Pancreas (tissue), 10 donors: Measurements from ENCODE around the gene SAMD11. TPM values are rescaled to one million over a fixed set of nuclear protein-coding genes. Genes with fewer than 3 reads are reported as not detected.
A peak's percentile ranks its signal among the peaks of the same experiment; 100 is the strongest.

Source experiments
- ATAC-seq, 4 donors: fragments of 200-7000 bp; cut with Tn5 transposase; one replicate each; pipeline versions ENCODE4 v1.8.0 to v1.9.1; 2020; ENCODE audit warnings: mild to moderate bottlenecking in 4 of 4, moderate library complexity in 4 of 4
- DNase-seq, 6 donors: peaks; one replicate each; pipeline ENCODE4 v3.0.0-alpha.2; 2020
- FAIRE-seq: peaks from 2 replicates; lab custom pipeline; 2012; peaks lifted over from hg19 to GRCh38; lab: Jason Lieb, UNC
- H3K27ac ChIP-seq, 4 donors: fragments of 200-600 bp; sonication (generic); 1 replicate in 3 of 4; 2 replicates in 1 of 4; pipeline versions ENCODE4 v1.5.0 to v1.8.0; 2020
- H3K27me3 ChIP-seq, 4 donors: fragments of 200-600 bp; one replicate each; pipeline ENCODE4 v1.8.0; 2021
- H3K36me3 ChIP-seq, 3 donors: fragments of 200-600 bp; sonication (generic) in 1 of 3; one replicate each; pipeline versions ENCODE4 v1.5.0 to v1.8.0; 2020 to 2021
- H3K4me1 ChIP-seq, 3 donors: fragments of 200-600 bp; one replicate each; pipeline ENCODE4 v1.8.0; 2021
- H3K4me3 ChIP-seq, 4 donors: fragments of 200-600 bp; sonication (generic) in 2 of 4; one replicate each; pipeline versions ENCODE4 v1.5.0 to v1.8.0; 2020 to 2021
- H3K9me3 ChIP-seq, 4 donors: fragments of 200-600 bp; one replicate each; pipeline ENCODE4 v1.8.0; 2021
- WGBS, 2 donors: extraction: QIAGEN DNeasy Blood & Tissue Kit; methylation state at CpG; one replicate each; pipeline ENCODE4 v1.1.7; 2013; 5-methylcytosine and 5-hydroxymethylcytosine counted together
- intact Hi-C, 3 donors: fragments of 100-400 bp; cut with DNase I; formaldehyde crosslinking; loops; one replicate each; pipeline versions ENCODE4 v1.11.1 to v1.14.2; 2022
- polyA plus RNA-seq, 2 donors: library from polyadenylated mRNA; stranded (reverse); fragments of 200-250 nt; gene quantifications; one replicate each; pipeline ENCODE4 v1.2.3, GENCODE V29; 2013
- total RNA-seq, 6 donors: library from RNA; stranded (reverse); fragmentation: NEBNext Ultra II Directional in 4 of 6; extraction: Animal tissue kit (Norgen Biotek cat#: 25700) in 4 of 6; gene quantifications; one replicate each; pipeline versions ENCODE4 v1.2.1 to v1.2.4, GENCODE V29; 2021 to 2023
- TF ChIP-seq, protein P1 (sequence below), 4 donors: fragments of 200-600 bp; sonication (generic) in 3 of 4; IDR thresholded peaks; one replicate each; pipeline versions ENCODE4 v1.5.0 to v1.8.0; 2021; ENCODE audit warnings: antibody characterized with exemption in 4 of 4
- donor health status: healthy with polysubstance abuse.
- donor health status: DM: no; HTN: no; CAD: no; lungs with moderate emphysema.
- donor health status: DM: no; HTN: no; CAD: no.
- donor health status: control.
- donor health status: control.
- donor health status: Bipolar disorder and iron deficiency.
- donor health status: DM: yes; HTN: yes; CAD: no.
- donor health status: DM: no; HTN: no; CAD: no.
- donor health status: DM: no; HTN: no; CAD: no.
- donor health status: DM: yes; HTN: yes; CAD: no.

Gene SAMD11
- total and polyA plus RNA-seq, 8 donors = 0.19 to 23.7 (median 3.5) TPM

DNA sequence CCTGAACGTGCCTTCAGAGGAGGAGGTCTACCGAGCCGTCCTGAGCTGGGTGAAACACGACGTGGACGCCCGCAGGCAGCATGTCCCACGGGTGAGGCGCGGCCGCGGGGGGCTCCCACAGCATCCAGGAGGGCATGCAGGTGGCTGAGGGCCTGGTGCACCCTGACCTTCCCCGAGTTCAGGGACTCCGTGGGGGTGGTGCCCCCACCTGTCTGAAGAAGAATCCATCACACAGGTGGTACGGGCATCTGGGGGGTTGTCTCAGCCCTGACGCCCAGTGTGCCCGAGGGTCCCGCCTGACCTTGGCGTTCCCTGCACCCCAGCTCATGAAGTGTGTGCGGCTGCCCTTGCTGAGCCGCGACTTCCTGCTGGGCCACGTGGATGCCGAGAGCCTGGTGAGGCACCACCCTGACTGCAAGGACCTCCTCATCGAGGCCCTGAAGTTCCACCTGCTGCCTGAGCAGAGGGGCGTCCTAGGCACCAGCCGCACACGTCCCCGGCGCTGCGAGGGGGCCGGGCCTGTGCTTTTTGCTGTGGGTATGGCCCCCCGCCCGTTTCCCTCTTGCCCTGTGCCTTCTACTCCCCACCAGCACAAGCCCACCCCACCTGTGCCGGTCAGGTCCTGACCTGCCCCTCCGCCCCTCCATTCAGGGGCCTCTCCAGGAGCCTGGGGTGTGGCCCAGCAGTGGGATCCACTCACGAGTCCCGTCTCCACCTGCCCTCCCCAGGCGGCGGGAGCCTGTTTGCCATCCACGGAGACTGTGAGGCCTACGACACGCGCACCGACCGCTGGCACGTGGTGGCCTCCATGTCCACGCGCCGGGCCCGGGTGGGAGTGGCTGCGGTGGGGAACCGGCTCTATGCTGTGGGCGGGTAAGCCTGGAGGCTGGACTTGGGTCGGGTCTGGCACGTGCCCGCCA, 38.9 kb downstream of the SAMD11 start:
- FAIRE-seq (no peak), ATAC-seq (no peak)

DNA sequence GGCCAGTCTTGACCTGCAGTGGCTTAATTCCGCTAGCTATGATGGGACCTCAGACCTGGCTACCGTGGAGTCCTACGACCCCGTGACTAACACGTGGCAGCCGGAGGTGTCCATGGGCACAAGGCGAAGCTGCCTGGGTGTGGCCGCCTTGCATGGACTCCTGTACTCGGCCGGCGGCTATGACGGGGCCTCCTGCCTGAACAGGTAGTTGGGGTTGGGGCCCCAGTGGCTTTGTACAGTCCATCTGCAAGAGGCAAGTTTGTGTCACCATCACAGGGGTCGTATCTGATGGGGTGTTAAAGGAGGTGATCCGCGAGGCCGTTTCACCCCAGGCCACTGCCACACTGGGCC, 39.6 kb downstream of the SAMD11 start:
- 92 to 94% methylated on average over 16 of the region's 16 CpGs for WGBS, 2 donors

More for the DNA sequence above, 38.9 kb downstream of the SAMD11 start:
- intact Hi-C loops = no loop called here
- no peak overlapping the region for H3K27ac ChIP-seq
- H3K9me3 ChIP-seq = no peaks in the 10 kb centered on the region
- no peaks in the 10 kb centered on the region for H3K36me3 ChIP-seq
- no peak overlapping the region for H3K4me3 ChIP-seq
- TF ChIP-seq, protein P1, sequence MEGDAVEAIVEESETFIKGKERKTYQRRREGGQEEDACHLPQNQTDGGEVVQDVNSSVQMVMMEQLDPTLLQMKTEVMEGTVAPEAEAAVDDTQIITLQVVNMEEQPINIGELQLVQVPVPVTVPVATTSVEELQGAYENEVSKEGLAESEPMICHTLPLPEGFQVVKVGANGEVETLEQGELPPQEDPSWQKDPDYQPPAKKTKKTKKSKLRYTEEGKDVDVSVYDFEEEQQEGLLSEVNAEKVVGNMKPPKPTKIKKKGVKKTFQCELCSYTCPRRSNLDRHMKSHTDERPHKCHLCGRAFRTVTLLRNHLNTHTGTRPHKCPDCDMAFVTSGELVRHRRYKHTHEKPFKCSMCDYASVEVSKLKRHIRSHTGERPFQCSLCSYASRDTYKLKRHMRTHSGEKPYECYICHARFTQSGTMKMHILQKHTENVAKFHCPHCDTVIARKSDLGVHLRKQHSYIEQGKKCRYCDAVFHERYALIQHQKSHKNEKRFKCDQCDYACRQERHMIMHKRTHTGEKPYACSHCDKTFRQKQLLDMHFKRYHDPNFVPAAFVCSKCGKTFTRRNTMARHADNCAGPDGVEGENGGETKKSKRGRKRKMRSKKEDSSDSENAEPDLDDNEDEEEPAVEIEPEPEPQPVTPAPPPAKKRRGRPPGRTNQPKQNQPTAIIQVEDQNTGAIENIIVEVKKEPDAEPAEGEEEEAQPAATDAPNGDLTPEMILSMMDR (IDR thresholded peaks at IDR 0.05) = no peak
- no peaks in the 10 kb centered on the region for H3K27me3 ChIP-seq
- DNase-seq = peak in 2 of 6 donors; percentile 36 to 82
- peaks cover 3 to 17% (median 4%) of the 10 kb centered on the region in 3 donors for H3K4me1 ChIP-seq
- WGBS, 2 donors = 94 to 96% methylated on average over 57 of the region's 57 CpGs

DNA sequence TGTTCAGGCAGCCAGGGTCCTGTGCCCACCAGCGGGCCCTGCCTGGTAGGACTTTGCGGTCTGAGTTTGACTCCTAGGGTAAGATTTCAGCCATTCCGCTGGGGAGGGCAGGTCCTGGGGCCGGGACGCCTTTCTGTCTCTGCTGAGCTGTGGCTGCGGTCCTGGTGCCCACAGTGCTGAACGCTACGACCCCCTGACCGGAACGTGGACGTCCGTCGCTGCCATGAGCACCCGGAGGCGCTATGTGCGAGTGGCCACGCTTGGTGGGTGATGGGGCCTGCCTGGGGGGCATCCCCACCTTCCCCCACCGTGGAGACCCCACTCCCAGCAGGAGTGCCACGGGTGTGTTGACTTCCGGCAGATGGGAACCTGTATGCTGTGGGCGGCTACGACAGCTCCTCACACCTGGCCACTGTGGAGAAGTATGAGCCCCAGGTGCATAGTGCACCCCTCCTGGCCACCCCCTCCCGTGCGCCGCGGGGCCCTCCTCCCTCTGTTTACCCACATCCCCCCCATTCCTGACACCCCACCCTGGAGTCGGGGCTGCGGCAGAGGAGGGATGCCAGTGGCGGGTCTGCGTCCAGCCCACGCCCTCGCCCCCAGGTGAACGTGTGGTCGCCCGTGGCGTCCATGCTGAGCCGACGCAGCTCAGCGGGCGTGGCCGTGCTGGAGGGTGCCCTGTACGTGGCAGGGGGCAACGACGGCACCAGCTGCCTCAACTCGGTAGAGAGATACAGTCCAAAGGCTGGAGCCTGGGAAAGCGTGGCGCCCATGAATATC, 40.2 kb downstream of the SAMD11 start:
- WGBS, 2 donors = 92 to 94% methylated on average over 41 to 47 of the region's 47 CpGs
- H3K4me3 ChIP-seq = no peak overlapping the region
- ATAC-seq = no peak
- TF ChIP-seq, protein P1 (IDR thresholded peaks at IDR 0.05) = no peak
- peak in 2 of 6 donors; percentile 37 to 70 for DNase-seq
- no peaks in the 10 kb centered on the region for H3K9me3 ChIP-seq
- H3K4me1 ChIP-seq = peaks cover 0 to 9% (median 3%) of the 10 kb centered on the region in 3 donors
- no peak for FAIRE-seq
- no peak overlapping the region for H3K27ac ChIP-seq
- no peaks in the 10 kb centered on the region for H3K36me3 ChIP-seq
- H3K27me3 ChIP-seq = no peaks in the 10 kb centered on the region
- intact Hi-C loops = no loop called here

More for the DNA sequence above, 39.6 kb downstream of the SAMD11 start:
- Histone ChIP-seq H3K27ac (no peak overlapping the region), H3K36me3 (no peaks in the 10 kb centered on the region), H3K4me3 (no peak overlapping the region), H3K4me1 (peaks cover 0 to 12% (median 3%) of the 10 kb centered on the region in 3 donors), H3K27me3 (no peaks in the 10 kb centered on the region), H3K9me3 (no peaks in the 10 kb centered on the region)
- TF ChIP-seq, protein P1 (IDR thresholded peaks at IDR 0.05) = no peak
- intact Hi-C loops = no loop called here
- FAIRE-seq (no peak), DNase-seq (peak in 1 of 6 donors; percentile 25), ATAC-seq (no peak)

DNA sequence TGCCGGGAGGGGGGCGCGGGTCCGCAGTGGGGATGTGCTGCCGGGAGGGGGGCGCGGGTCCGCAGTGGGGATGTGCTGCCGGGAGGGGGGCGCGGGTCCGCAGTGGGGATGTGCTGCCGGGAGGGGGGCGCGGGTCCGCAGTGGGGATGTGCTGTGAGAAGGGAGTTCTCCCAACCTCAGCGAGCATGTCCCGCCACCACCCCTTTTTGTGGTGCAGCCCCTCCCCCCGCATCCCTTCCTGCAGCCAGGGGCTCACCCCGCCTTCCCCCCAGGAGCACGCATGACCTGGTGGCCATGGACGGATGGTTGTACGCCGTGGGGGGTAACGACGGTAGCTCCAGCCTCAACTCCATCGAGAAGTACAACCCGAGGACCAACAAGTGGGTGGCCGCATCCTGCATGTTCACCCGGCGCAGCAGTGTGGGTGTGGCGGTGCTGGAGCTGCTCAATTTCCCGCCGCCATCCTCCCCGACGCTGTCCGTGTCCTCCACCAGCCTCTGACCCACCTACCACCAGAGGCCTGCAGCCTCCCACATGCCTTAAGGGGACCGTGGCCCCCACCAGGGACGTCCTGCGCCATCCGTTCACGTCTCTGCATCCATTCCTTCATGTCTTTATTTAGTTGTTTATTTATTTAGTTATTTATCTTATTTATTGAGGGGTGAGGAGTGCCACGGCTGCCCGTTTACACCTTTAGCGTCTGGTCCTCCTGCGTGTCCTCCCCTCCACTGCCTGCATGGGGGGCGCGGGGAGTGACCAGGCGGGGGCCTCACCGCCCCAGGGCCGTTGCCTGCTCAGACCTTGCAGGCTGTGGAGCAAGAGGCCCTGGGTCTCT, 41.2 kb downstream of the SAMD11 start:
- DNase-seq (peak in 2 of 6 donors; percentile 33 to 62), FAIRE-seq (no peak), ATAC-seq (no peak)
- H3K4me3 ChIP-seq = no peak overlapping the region
- H3K36me3 ChIP-seq = no peaks in the 10 kb centered on the region
- peaks cover 0 to 9% (median 3%) of the 10 kb centered on the region in 3 donors for H3K4me1 ChIP-seq
- no peak overlapping the region for H3K27ac ChIP-seq
- intact Hi-C loops = no loop called here
- H3K27me3 ChIP-seq = no peaks in the 10 kb centered on the region
- 93 to 96% methylated on average over 38 to 39 of the region's 51 CpGs for WGBS, 2 donors
- TF ChIP-seq, protein P1 (IDR thresholded peaks at IDR 0.05) = no peak
- H3K9me3 ChIP-seq = no peaks in the 10 kb centered on the region
